PC-3 (cell line): Measurements from ENCODE around the gene HSD3B7.

Experiments
- EZH2 ChIP-seq: fragments of 300-600 bp; sonication (generic); IDR thresholded peaks from one replicate; pipeline ENCODE4 v1.6.1; 2017; ENCODE audit warnings: antibody characterized with exemption, mild to moderate bottlenecking, low read length; ENCODE audit not compliant: unreplicated experiment
- TF ChIP-seq, protein P1 (sequence below): fragments of 300-600 bp; sonication (generic); conservative IDR thresholded peaks from 2 replicates; pipeline ENCODE4 v1.5.1; 2017; ENCODE audit warnings: antibody characterized with exemption, low read depth, mild to moderate bottlenecking, low read length

DNA sequence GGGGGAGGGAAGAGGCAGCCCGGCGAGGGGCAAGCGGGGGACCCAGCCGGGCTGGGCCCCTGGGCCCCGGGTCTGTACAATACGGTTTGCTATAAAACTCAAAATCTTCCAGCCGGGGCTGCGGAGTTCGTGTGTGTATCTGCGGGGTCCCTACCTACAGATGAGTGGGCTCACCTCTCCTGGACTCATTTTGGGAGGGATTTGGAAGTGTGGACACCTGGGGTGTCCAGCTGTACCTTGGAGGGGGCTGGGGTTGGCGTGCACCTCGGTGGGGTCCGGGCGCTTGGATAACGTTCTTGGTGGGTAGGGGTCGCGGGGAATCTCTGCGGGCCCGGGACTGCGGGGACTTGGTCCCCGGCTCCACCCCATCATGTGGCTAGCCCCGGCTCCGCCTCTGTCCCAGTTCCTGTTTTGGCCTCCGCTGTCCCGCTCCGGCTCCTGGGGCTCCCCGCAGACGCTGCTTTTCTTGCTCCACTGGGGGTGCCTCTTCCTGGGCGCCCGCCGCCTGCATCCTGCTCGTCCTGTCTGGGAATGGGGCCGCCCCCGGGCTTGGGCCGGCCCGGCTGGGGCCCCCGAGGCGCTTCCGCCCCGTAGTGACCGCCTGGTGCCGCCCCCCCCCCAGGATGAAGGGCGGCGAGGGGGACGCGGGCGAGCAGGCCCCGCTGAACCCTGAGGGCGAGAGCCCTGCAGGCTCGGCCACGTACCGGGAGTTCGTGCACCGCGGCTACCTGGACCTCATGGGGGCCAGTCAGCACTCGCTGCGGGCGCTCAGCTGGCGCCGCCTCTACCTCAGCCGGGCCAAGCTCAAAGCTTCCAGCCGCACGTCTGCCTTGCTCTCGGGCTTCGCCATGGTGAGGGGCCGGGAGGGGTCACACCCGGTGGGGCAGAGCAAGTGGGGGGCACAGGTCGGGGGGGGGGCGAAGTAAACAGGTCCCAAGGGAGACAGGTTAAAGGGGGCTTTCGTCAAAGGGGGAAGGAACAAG lies 36.0 kb upstream of the HSD3B7 start, which contains the start of gene ORAI3:
- no peak for TF ChIP-seq EZH2
- TF ChIP-seq, protein P1, sequence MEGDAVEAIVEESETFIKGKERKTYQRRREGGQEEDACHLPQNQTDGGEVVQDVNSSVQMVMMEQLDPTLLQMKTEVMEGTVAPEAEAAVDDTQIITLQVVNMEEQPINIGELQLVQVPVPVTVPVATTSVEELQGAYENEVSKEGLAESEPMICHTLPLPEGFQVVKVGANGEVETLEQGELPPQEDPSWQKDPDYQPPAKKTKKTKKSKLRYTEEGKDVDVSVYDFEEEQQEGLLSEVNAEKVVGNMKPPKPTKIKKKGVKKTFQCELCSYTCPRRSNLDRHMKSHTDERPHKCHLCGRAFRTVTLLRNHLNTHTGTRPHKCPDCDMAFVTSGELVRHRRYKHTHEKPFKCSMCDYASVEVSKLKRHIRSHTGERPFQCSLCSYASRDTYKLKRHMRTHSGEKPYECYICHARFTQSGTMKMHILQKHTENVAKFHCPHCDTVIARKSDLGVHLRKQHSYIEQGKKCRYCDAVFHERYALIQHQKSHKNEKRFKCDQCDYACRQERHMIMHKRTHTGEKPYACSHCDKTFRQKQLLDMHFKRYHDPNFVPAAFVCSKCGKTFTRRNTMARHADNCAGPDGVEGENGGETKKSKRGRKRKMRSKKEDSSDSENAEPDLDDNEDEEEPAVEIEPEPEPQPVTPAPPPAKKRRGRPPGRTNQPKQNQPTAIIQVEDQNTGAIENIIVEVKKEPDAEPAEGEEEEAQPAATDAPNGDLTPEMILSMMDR = no peak
